DMS153 (cell line): ENCODE measurements around the gene C17orf113.
A peak's percentile ranks its signal among the peaks of the same experiment; 100 is the strongest.

Experiments used
- DNase-seq: peaks from one replicate; lab custom pipeline; 2025; lab: John Stamatoyannopoulos, UW

Gene C17orf113

GRCh38 chr17:42072323-42073187 lies 22.2 kb upstream of the C17orf113 start:
- no peak for DNase-seq

GRCh38 chr17:42071810-42072209 lies 21.4 kb upstream of the C17orf113 start:
- DNase-seq = no peak

- no peak for DNase-seq
Observed at GRCh38 chr17:42068979-42069378, 18.6 kb upstream of the C17orf113 start.

GRCh38 chr17:42067371-42068091 lies 17.1 kb upstream of the C17orf113 start:
- peak; percentile 8 for DNase-seq

- no peak for DNase-seq
Observed at GRCh38 chr17:42065201-42065600, 14.8 kb upstream of the C17orf113 start.

GRCh38 chr17:42062681-42063080 lies 12.3 kb upstream of the C17orf113 start:
- no peak for DNase-seq

- DNase-seq = no peak
Observed at GRCh38 chr17:42061646-42062487, 11.5 kb upstream of the C17orf113 start.

GRCh38 chr17:42060231-42060630 lies 9.8 kb upstream of the C17orf113 start:
- DNase-seq = no peak

- DNase-seq = no peak
Observed at GRCh38 chr17:42059815-42060214, 9.4 kb upstream of the C17orf113 start.

GRCh38 chr17:42058063-42058462 lies 7.7 kb upstream of the C17orf113 start:
- DNase-seq = no peak

- no peak for DNase-seq
Observed at GRCh38 chr17:42056635-42057034, 6.2 kb upstream of the C17orf113 start.

- no peak for DNase-seq
Observed at GRCh38 chr17:42055496-42055895, 5.1 kb upstream of the C17orf113 start.

- no peak for DNase-seq
Observed at GRCh38 chr17:42055027-42055426, 4.6 kb upstream of the C17orf113 start.

- DNase-seq = no peak
Observed at GRCh38 chr17:42053731-42054500, 3.5 kb upstream of the C17orf113 start.

GRCh38 chr17:42052346-42052877 lies 2.0 kb upstream of the C17orf113 start:
- no peak for DNase-seq

GRCh38 chr17:42051645-42052044 lies 1.2 kb upstream of the C17orf113 start:
- DNase-seq = no peak

GRCh38 chr17:42051013-42051400 lies 606 bp upstream of the C17orf113 start:
- DNase-seq = no peak

- DNase-seq = no peak
Observed at GRCh38 chr17:42049834-42050392, 488 bp downstream of the C17orf113 start.

- no peak for DNase-seq
Observed at GRCh38 chr17:42047343-42047742, 3.1 kb downstream of the C17orf113 start.

GRCh38 chr17:42045719-42046118 lies 4.7 kb downstream of the C17orf113 start:
- no peak for DNase-seq
